HepG2 (cell line): ENCODE measurements around the gene ODC1. TPM values are rescaled to one million over a fixed set of nuclear protein-coding genes. Genes with fewer than 3 reads are reported as not detected.

ENCODE experiments used
- ARNT ChIP-seq: fragments of 450-650 bp; IDR thresholded peaks from 2 replicates; pipeline ENCODE4 v1.6.1; 2017
- BORCS8-MEF2B ChIP-seq: sonication (generic); formaldehyde crosslinking; IDR thresholded peaks from 2 replicates; pipeline ENCODE4 v1.8.0; 2022; ENCODE audit warnings: mild to moderate bottlenecking, missing genetic modification reagents
- EZH2 ChIP-seq: conservative IDR thresholded peaks from 2 replicates; pipeline ENCODE4 v1.6.1; 2012; ENCODE audit warnings: mild to moderate bottlenecking, low read depth, low read length, moderate library complexity
- HOXD1 ChIP-seq: sonication (generic); formaldehyde crosslinking; IDR thresholded peaks from 2 replicates; pipeline ENCODE4 v1.5.0; 2020; ENCODE audit warnings: missing genetic modification reagents
- JUN ChIP-seq: sonication (generic); formaldehyde crosslinking; IDR thresholded peaks from 2 replicates; pipeline ENCODE4 v1.4.0; 2020; ENCODE audit warnings: mild to moderate bottlenecking, missing genetic modification reagents
- KLF16 ChIP-seq, 2 experiments: sonication (generic) in 1 of 2; formaldehyde crosslinking in 1 of 2; IDR thresholded peaks; 2 replicates each; pipeline versions ENCODE4 v1.6.1 to v1.8.0; 2016 to 2023; ENCODE audit warnings: missing genetic modification reagents in 2 of 2, missing compliant biosample characterization in 1 of 2
- SALL1 ChIP-seq: sonication (generic); formaldehyde crosslinking; IDR thresholded peaks from 2 replicates; pipeline ENCODE4 v1.8.0; 2022; ENCODE audit warnings: mild to moderate bottlenecking, missing genetic modification reagents
- SUZ12 ChIP-seq: fragments of 150-350 bp; IDR thresholded peaks from 2 replicates; pipeline ENCODE4 v1.6.1; 2014; ENCODE audit warnings: low read depth, low read length
- ZC3H4 ChIP-seq: sonication (generic); formaldehyde crosslinking; IDR thresholded peaks from 2 replicates; pipeline ENCODE4 v1.4.0; 2020; ENCODE audit warnings: missing genetic modification reagents, borderline replicate concordance
- ZFP90 ChIP-seq: sonication (generic); formaldehyde crosslinking; IDR thresholded peaks from 2 replicates; pipeline ENCODE4 v1.8.0; 2022; ENCODE audit warnings: missing genetic modification reagents, mild to moderate bottlenecking, inconsistent platforms, borderline replicate concordance
- ZNF10 ChIP-seq: sonication (generic); formaldehyde crosslinking; IDR thresholded peaks from 2 replicates; pipeline ENCODE4 v1.4.0; 2020; ENCODE audit warnings: mild to moderate bottlenecking, low read depth, missing genetic modification reagents, borderline replicate concordance
- ZNF614 ChIP-seq: IDR thresholded peaks from 2 replicates; pipeline ENCODE4 v1.6.1; 2018; ENCODE audit warnings: missing biosample characterization, missing genetic modification reagents, inconsistent platforms, borderline replicate concordance
- ZNF672 ChIP-seq: sonication (generic); formaldehyde crosslinking; IDR thresholded peaks from 2 replicates; pipeline ENCODE4 v1.8.1; 2022; ENCODE audit warnings: missing genetic modification reagents
- ZUFSP ChIP-seq: sonication (generic); formaldehyde crosslinking; IDR thresholded peaks from 2 replicates; pipeline ENCODE4 v1.9.0; 2021; ENCODE audit warnings: missing genetic modification reagents, mild to moderate bottlenecking, borderline replicate concordance
- polyA plus RNA-seq, 8 experiments: library from polyadenylated mRNA; depleted of rRNA in 3 of 8; stranded (reverse) in 7 of 8; unstranded in 1 of 8; fragments of >200 nt; fragmentation: Illumina TruSeq in 4 of 8; extraction: Trizol in 4 of 8; gene quantifications; 2 replicates each; pipeline versions ENCODE4 v1.2.1 to v1.2.3, GENCODE V29; 2011 to 2016; ENCODE audit warnings: low read depth in 4 of 8, missing spikeins in 1 of 8, mixed read lengths in 1 of 8; ENCODE audit not compliant: insufficient read depth in 1 of 8
- total RNA-seq, 5 experiments: library from RNA; depleted of rRNA; stranded (reverse); fragments of >200 nt; fragmentation: Illumina TruSeq; extraction: Trizol; gene quantifications; 2 replicates each; pipeline ENCODE4 v1.2.3, GENCODE V29; 2016; ENCODE audit warnings: low read depth in 1 of 5
- TF ChIP-seq, protein P1 (sequence below): sonication (generic); formaldehyde crosslinking; IDR thresholded peaks from 2 replicates; pipeline ENCODE4 v1.4.0; 2020; ENCODE audit warnings: missing genetic modification reagents
- TF ChIP-seq, protein P2 (sequence below), 2 experiments: IDR thresholded peaks; 2 replicates each; pipeline ENCODE4 v1.6.1; 2011 to 2012; ENCODE audit warnings: low read length in 2 of 2, borderline replicate concordance in 1 of 2, low read depth in 1 of 2, mild to moderate bottlenecking in 1 of 2, moderate library complexity in 1 of 2

ODC1 gene
- total and polyA plus RNA-seq, 2 of the 13 experiments (the other 11 are each of a cell fraction or from before 2014, with no cell fraction given): 142 to 371 TPM

- TF ChIP-seq, protein P1, sequence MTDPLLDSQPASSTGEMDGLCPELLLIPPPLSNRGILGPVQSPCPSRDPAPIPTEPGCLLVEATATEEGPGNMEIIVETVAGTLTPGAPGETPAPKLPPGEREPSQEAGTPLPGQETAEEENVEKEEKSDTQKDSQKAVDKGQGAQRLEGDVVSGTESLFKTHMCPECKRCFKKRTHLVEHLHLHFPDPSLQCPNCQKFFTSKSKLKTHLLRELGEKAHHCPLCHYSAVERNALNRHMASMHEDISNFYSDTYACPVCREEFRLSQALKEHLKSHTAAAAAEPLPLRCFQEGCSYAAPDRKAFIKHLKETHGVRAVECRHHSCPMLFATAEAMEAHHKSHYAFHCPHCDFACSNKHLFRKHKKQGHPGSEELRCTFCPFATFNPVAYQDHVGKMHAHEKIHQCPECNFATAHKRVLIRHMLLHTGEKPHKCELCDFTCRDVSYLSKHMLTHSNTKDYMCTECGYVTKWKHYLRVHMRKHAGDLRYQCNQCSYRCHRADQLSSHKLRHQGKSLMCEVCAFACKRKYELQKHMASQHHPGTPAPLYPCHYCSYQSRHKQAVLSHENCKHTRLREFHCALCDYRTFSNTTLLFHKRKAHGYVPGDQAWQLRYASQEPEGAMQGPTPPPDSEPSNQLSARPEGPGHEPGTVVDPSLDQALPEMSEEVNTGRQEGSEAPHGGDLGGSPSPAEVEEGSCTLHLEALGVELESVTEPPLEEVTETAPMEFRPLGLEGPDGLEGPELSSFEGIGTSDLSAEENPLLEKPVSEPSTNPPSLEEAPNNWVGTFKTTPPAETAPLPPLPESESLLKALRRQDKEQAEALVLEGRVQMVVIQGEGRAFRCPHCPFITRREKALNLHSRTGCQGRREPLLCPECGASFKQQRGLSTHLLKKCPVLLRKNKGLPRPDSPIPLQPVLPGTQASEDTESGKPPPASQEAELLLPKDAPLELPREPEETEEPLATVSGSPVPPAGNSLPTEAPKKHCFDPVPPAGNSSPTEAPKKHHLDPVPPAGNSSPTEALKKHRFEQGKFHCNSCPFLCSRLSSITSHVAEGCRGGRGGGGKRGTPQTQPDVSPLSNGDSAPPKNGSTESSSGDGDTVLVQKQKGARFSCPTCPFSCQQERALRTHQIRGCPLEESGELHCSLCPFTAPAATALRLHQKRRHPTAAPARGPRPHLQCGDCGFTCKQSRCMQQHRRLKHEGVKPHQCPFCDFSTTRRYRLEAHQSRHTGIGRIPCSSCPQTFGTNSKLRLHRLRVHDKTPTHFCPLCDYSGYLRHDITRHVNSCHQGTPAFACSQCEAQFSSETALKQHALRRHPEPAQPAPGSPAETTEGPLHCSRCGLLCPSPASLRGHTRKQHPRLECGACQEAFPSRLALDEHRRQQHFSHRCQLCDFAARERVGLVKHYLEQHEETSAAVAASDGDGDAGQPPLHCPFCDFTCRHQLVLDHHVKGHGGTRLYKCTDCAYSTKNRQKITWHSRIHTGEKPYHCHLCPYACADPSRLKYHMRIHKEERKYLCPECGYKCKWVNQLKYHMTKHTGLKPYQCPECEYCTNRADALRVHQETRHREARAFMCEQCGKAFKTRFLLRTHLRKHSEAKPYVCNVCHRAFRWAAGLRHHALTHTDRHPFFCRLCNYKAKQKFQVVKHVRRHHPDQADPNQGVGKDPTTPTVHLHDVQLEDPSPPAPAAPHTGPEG (CRISPR knock-in tag): no peak
- TF ChIP-seq SALL1 (CRISPR knock-in tag) (peak; percentile 94), JUN (CRISPR knock-in tag) (peak; percentile 49; the same call in 1 of the 2 replicates), ZNF10 (CRISPR knock-in tag) (no peak), ZNF672 (no peak), ARNT (no peak), KLF16 (CRISPR knock-in tag; IDR thresholded peaks at IDR 0.05) (peak in 1 of 2 experiments; percentile 98; a peak in 2 of 4 replicates), EZH2 (no peak), HOXD1 (CRISPR knock-in tag) (0 out of 2 replicates have a peak, but pooled peaks have one; percentile 12), ZC3H4 (CRISPR knock-in tag) (peak; percentile 95), SUZ12 (no peak), ZUFSP (CRISPR knock-in tag) (no peak), BORCS8-MEF2B (CRISPR knock-in tag) (peak; percentile 84; the same call in 1 of the 2 replicates), ZFP90 (CRISPR knock-in tag) (peak; percentile 69; the same call in 1 of the 2 replicates), ZNF614 (CRISPR knock-in tag) (peak; percentile 90; the same call in 1 of the 2 replicates)
- TF ChIP-seq, protein P2, sequence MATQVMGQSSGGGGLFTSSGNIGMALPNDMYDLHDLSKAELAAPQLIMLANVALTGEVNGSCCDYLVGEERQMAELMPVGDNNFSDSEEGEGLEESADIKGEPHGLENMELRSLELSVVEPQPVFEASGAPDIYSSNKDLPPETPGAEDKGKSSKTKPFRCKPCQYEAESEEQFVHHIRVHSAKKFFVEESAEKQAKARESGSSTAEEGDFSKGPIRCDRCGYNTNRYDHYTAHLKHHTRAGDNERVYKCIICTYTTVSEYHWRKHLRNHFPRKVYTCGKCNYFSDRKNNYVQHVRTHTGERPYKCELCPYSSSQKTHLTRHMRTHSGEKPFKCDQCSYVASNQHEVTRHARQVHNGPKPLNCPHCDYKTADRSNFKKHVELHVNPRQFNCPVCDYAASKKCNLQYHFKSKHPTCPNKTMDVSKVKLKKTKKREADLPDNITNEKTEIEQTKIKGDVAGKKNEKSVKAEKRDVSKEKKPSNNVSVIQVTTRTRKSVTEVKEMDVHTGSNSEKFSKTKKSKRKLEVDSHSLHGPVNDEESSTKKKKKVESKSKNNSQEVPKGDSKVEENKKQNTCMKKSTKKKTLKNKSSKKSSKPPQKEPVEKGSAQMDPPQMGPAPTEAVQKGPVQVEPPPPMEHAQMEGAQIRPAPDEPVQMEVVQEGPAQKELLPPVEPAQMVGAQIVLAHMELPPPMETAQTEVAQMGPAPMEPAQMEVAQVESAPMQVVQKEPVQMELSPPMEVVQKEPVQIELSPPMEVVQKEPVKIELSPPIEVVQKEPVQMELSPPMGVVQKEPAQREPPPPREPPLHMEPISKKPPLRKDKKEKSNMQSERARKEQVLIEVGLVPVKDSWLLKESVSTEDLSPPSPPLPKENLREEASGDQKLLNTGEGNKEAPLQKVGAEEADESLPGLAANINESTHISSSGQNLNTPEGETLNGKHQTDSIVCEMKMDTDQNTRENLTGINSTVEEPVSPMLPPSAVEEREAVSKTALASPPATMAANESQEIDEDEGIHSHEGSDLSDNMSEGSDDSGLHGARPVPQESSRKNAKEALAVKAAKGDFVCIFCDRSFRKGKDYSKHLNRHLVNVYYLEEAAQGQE (IDR thresholded peaks at IDR 0.05; ENCODE audit: borderline replicate concordance in 1 of 2, low read depth in 1 of 2, low read length in 2 of 2): peak in 1 of 2 experiments; percentile 35; a peak in 1 of 4 replicates
Observed at GRCh38 chr2:10449838-10450691, 1.9 kb upstream of the ODC1 start (continued).
